Inflammatory macrophage (primary cell): ENCODE measurements around the gene PIGW.
A peak's percentile ranks its signal among the peaks of the same experiment; 100 is the strongest.
"Not testable (repeated sequence)": the region's sequence is repeated elsewhere in the genome, so short reads cannot be mapped to it uniquely, and the experiment has no call there.

Source experiments
- DNase-seq, 2 donors: peaks; one replicate each; pipeline ENCODE4 v3.0.0-alpha.2; 2020 to 2022

The PIGW gene

GRCh38 chr17:36508439-36508838 is 26.3 kb upstream of the PIGW start:
- not testable (repeated sequence) for DNase-seq

DNA sequence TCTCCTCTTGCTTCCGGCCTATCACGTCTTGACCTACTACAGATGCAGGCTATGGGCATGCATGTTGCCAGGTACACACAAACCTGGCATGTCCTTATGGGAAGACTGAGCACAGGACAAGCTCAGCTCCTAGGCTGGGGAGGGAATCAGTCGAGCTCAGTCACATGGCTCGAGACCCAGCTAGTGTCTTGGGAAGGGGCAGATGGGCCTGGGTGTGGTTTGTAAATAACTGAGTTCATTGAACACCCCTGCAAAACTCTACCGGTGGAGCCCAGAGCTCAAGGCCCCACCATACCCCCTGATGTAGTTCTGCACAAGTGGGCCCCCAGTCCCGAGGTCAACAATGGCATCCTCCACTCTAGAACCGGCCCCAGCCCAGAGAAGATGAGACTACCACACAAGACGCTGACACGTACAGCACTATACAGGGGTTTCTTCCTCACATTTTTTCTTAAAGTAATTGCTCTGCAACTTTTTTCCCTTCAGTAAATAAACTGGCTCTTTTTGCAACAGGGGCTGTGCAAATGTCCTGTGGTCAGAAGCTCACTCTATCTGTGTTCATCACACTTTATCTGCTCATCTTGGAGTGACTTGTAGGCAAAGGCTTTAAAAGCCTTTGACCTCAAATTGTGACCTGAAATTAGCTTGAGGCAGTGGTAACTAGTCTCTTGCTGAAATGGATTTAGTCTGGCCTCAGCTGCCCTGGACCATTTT is 25.4 kb upstream of the PIGW start:
- DNase-seq: no peak

DNA sequence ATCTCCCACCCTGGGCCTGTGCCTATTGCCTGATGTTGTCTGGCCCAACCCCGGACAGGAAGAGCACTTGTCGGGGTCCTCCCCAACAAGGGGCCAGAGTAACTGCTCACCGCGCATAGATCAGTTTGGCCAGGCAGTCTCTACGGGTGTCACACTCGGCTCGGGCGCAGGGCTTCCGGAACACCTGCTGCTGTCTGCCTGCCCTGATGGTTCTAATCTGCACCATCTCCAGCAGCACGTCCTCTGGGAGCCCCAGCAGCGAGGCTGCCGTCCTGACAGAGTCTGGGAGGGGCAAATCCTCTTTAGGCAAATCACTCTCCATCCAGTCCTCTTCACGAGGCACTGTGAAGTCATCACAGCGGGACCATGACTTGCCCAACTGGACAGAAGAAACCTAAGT is 24.2 kb upstream of the PIGW start:
- no peak for DNase-seq

DNA sequence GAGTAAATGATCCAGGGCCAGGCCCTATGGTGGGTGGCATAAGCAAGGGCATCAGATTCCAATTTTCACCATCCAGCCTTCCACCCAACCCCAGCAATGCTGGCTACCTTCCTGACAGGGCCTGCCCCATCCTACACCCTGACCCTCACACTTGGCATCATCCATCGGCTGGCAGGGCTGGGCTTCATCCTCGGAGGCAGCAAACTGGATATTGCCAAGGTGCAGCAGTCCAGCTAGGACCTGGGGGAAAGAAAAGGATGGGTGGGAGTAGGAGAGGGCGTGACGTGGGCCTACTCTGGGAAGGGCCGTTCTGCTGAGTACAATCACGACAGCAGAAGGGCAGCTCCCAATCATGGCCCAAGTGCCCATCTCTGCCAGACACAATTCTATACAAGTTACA is 23.6 kb upstream of the PIGW start:
- no peak for DNase-seq

DNA sequence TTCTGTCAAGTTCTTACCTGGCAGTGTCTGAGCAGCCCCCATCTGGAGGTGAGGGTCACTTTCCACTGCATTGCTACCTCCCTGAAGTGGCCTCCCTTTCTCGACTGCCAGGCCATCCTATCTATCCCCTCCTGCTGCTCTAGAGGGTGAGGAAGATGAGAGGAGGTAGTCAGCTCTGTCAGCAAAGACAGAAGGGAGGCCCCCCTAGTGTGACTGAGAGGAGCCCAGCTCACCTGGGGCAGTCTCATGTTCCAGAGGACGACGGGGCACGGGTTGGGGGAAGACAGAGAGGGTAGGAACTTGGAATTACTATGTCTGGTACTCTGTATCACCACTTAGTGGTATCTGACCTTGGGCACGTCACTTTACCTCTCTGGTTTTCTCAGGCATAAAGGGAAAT is 22.1 kb upstream of the PIGW start:
- no peak for DNase-seq

- DNase-seq: no peak
Measured at GRCh38 chr17:36514856-36515255, 19.9 kb upstream of the PIGW start.

DNA sequence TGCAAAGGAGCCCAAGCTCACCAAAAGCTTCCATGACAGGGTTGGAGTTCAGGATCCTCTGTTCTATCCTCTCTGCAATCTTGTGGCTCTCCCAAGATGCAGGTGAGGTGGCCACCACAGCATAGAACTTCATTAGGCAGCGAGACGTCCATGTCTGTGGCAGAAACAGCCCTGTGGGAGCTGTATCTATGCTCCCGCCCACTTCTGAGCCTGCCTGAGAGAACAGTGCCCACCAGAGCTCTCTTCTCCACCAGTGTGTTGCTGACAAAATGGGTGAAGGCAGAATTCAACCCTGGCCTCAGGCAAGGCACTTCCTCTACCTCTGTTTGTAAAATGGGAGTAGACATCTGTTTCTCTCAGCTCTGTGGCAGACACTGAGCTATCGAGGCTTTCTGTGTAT is 18.9 kb upstream of the PIGW start:
- DNase-seq: no peak

DNA sequence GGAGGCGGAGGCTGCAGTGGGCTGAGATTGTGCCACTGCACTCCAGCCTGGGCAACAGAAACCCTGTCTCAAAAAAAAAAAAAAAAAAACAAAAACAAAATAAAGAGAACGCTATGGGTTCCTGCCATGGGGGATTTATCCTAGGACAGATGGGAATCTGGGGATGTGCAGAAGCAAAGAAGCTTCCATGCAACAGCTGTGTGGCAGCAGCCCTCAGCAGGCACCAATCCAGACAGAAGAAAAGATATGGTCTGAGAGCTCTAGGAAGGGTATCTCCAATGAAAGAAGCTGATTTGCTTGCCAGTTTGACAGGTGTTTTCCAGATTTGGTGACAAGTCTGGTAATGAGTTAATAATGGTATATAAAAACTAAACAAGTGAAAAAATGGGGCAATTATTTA is 11.7 kb upstream of the PIGW start:
- no peak for DNase-seq

- no peak for DNase-seq
Measured at GRCh38 chr17:36524428-36524876, 10.3 kb upstream of the PIGW start.

GRCh38 chr17:36525113-36525512 is 9.7 kb upstream of the PIGW start:
- no peak for DNase-seq

- DNase-seq: no peak
Measured at GRCh38 chr17:36525888-36526287, 8.9 kb upstream of the PIGW start.

GRCh38 chr17:36527621-36528250 is 7.1 kb upstream of the PIGW start:
- no peak for DNase-seq

DNA sequence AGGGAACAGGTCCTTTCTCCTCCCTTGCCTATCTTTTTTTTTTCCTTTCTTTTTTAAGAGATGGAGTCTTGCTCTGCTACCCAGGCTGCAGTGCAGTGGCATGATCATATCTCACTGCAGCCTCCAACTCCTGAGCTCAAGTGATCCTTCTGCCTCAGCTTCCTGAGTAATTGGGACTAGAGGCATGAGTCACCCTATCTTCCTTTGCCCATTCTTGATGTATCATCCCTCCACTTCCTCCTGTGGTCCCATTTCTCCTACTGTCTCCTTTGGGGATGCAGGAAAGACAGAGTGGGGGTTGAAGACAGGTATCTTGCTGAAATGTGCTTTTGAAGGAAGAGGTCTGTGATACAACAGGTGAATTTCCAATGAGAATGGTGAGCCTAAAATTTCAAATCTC is 5.7 kb upstream of the PIGW start:
- DNase-seq: peak in 1 of 2 donors; percentile 10

GRCh38 chr17:36532435-36532975 is 2.3 kb upstream of the PIGW start:
- no peak for DNase-seq

- peak; percentile 27 to 55 for DNase-seq
Measured at GRCh38 chr17:36533935-36534839, 600 bp upstream of the PIGW start.

DNA sequence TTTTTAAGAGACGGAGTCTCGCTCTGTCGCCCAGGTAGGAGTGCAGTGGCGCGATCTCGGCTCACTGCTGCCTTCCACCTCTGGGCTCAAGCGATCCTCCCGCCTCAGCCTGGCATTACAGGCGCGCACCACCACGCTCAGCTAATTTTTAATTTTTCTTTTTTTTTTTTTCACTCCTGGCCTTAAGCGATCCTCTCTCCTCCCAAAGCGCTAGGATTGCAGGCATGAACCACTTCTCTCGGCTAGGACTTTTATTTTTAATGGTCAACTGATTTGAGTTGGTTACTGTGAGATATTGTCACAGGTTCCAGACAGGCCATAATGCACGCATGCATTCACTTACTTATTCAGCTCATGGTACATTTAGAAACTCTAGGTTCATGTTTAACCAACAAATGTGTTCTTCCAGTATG is 888 bp downstream of the PIGW start:
- no peak for DNase-seq

GRCh38 chr17:36540696-36541095 is 5.9 kb downstream of the PIGW start:
- DNase-seq: no peak

GRCh38 chr17:36542755-36543154 is 8.0 kb downstream of the PIGW start:
- no peak for DNase-seq

DNA sequence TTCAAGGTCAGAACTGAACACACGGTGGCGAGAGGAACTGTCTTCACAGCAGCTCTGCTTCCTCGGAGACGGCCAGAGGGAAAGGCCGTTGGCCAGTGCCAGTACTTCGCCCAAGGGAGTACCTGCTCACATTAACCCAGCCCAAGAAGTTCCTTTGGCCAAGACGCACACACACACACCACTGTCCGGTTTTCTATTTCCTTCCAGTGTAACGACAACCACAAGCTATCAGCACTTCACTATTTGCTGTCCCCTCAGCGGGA is 9.2 kb downstream of the PIGW start:
- DNase-seq: peak; percentile 58 to 69

- DNase-seq: peak; percentile 91 to 98
Measured at GRCh38 chr17:36544307-36545076, 9.7 kb downstream of the PIGW start, which contains the start of gene GGNBP2. TSS of gene GGNBP2 (plus strand) at chr17:36544919. CDS start at chr17:36545725, 806 bp downstream.

DNA sequence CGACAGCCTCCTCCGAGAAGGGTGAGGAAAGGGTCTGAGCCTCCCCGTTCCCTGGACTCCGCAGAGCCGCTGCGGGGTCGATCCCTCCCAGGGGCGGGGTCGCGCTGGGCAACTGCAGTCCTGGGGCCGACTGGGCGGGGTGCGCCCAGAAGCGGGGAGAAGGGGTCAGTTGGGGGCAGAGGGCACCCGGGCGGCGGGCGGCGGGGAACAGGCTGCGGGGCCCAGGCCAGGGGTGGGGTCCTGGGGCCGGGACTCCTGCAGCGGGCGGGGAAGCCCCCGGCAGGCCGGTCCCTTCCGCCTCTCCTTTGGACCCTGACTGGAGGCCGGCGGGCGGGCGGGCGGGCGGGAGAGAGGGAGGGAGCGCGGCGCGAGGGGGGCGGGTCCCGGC is 10.3 kb downstream of the PIGW start:
- no peak for DNase-seq
